ENCODE results near the gene SPON2.
"Not testable (repeated sequence)": the region's sequence is repeated elsewhere in the genome, so short reads cannot be mapped to it uniquely, and the experiment has no call there.

Gene SPON2

DNA sequence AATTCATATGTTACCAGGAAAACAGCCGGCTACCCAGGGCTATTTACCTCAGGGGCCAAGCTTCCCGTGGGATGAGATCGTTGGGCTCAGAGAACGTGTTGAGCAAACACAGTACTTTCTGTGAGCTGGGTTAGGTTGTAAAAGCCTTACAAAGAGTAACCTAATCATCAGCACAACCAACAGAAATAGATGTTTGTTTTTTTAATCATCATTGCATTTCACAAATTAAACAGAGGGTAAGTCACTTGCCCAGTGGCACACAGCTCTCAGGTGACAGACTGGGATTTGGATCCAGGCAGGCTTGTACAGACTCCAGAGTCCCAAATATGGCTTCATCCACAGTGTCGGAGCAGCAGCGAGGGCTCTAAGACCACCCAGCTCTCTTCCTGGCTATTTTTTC lies 20.1 kb downstream of the SPON2 start:
- in situ Hi-C loops (cut with MboI; ENCODE audit: low sequenced_read_pairs) = no loop called here

DNA sequence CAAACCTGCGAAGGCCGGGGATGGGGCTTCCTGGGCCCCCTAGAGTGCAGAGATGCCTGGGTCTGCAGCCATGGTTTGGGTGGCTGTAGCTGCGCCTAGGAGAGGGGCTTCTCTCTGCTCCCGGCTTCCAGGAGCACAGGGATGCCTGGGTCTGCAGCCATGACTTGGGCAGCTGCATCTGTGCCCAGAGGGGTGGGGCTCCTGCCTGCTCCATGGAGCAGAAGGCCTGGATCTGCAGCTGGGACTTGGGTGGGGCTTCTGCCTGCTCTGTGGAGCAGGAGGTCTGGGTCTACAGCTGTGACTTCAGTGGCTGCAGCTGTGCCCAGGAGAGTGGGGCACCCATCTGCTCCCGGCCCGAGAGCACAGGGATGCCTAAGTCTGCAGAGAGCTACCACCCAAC lies 20.8 kb downstream of the SPON2 start:
- in situ Hi-C loops (cut with MboI; ENCODE audit: low sequenced_read_pairs) = no loop called here

DNA sequence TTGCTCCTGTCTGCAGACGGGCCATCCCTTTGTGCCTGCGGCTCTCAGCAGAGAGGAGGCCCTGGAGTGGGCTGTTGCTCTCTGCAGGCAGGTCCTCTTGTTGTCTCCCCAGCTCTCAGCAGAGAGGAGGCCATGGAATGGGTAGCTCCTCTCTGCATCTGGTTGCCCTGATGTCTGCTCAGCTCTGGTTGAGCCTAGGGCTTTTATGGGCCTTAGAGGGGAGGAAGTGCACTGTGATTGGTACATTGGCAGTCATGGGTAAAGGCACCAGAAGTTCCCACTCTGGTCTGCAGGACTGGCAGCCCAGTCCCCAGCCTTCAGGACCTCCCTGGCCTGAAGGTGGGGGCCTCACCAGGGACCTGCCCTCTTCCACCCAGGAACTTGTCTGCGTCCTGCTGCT lies 21.5 kb downstream of the SPON2 start:
- in situ Hi-C loops (cut with MboI; ENCODE audit: low sequenced_read_pairs) = no loop called here

DNA sequence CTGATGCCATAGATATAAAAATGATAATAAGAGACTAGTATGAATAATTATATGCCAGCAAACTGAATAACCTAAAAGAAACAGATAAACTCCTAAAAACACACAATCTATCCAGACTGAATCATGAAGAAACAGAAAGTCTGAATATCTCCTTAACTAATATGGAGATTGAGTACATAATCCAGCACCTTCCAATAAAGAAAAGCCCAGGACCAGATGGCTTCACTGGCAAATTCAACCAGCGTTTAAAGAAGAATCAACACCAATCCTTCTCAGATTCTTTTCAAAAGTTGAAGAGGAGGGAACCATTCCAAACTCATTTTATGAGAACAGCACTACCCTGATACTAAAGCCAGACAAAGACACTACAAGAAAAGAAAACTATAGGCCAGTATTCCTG lies 32.5 kb downstream of the SPON2 start:
- in situ Hi-C loops (cut with MboI; ENCODE audit: low sequenced_read_pairs) = no loop called here

DNA sequence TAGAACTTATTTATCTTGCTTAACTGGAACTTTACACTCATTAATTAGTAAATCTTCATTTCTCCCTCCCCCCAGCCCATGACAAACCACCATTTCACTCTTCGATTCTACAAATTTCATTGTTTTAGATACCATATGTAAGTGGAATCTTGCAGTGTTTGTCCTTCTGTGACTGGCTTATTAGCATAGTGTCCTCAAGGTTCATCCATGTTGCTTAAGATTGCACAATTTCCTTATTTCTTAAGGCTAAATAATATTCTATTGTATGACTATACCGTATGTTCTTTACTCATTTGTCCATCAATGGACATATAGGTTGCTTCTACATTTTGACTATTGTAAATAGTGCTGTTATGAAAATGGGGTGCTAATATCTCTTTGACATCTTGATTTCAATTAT lies 34.5 kb downstream of the SPON2 start:
- in situ Hi-C loops (cut with MboI; ENCODE audit: low sequenced_read_pairs) = no loop called here

DNA sequence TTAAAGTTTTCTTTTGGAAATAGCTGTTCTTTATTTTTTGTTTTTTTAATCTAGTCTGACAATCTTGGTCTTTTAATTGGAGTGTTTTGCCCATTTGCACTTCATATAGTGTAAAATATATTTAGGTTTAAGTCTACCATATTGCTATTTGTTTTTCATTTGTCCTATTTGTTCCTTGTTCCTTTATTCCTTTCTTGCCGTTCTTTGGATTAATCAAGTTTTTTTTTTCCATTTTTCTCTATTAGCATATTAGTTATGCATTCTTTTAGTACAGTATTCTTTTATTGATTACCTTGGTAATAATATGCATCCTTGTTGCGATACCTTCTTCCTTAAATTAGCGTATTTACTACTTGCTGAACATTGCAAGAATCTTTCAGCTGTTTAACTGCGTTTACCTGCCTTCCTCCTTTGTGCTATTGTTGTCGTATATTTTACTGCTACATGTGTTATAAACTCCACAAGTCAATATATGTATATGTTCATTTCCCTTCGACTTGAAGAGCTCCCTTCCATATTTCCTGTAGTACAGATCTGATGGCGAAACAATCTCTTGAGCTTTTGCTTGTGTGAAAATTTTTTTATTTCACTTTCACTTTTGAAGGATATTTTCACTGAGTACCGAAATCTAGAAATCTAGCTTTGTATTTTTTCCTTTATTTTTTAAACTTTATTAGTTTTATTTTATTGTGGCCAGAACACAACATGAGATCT lies 35.2 kb downstream of the SPON2 start:
- in situ Hi-C loops (cut with MboI; ENCODE audit: low sequenced_read_pairs) = no loop called here

DNA sequence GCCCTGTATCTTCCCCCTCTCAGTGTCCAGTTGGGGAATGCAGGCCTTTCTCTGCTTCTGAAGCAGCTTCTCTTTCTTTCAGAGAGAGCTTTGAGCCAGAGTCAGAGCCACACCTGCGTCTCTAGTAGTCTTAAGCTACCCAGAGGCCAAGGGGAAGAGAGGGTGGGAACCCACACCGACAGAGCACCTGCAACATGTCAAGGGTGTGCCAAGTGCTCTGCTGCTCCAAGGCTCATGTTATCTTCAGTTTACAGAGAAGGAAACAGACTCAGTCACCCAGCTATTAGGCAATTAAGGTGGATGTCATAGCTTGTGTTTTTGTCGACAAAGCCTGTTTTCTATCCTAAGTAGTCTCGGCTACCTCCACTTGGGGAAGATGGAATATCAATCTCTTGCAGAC lies 36.3 kb downstream of the SPON2 start:
- in situ Hi-C loops (cut with MboI; ENCODE audit: low sequenced_read_pairs) = no loop called here

DNA sequence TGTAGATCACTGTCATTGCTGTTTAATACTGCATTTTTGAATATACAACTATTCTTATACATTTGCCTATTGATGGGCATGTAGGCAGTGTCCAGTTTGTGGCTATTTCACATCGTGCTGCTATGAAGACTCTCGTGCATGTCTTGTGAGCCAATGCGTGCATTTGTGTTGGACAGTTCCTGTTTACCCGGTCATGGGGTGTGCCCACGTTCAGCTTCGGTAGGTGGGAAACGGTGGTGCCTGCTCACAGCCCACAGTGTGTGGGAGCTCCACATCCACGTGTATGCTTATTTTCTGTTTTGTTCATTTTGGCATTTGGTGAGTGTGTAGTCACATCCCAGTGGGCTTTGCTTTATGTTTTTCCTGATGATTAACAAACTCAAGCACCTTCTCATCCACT lies 39.4 kb downstream of the SPON2 start:
- in situ Hi-C loops (cut with MboI; ENCODE audit: low sequenced_read_pairs) = no loop called here

DNA sequence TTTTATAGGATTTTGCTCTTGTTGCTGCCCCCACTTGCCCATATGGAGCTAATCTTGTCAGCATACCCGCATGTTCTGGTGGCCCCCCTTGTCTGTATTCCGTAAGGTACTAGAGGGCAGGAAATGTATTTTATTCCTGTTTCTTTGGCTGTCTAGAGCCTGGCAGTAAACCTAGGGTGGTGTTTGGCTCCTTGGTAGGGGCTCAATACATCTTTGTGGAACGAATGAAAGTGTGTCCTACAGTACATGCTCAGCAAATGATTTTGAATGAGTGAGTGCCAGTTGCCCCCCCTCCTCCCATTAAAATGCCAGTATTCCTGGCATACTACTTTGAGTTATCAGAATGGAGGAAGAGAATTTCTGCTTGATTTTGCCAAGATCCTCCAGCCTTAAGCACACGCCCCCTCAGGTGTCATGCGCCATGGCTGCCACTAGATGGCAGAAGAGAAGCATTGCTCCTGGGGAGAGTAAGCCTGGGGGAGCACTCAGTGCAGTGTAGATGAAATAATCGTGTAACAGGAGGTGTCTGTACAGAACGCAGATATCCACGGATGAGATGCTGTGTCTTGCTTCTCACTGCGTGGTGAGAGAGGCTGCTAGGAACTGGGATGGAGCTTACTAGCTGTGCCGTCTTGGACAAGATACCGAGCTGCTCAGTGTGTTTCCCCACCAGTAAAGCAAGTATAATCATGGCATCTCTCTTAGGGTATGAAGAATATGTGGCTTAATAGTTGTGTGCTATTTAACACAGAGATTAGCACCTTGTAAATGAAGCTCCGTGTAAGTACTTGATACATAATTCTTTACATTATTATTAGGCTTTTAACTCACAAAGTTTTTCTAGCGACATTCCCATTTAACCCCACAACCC lies 41.8 kb downstream of the SPON2 start:
- in situ Hi-C loops (cut with MboI; ENCODE audit: low sequenced_read_pairs) = no loop called here

DNA sequence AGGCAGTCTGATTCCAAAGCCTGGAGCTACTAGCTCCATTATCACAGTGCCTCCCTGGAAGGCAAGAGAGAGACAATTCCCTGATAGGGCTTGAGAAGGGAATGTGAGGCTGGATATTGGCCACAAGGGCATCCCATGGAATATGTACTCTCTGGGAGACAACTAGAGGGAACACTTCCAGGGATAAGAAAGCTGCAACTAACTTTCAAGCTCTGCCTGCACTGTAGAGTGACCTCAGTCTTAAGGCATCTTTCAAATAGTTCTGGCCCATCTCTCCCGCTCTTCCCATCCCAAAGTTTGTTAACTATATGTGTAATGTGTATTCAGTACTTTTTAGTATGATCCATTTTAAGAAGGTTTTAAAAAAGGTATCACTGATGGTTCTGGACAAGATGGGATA lies 45.9 kb downstream of the SPON2 start:
- in situ Hi-C loops (cut with MboI; ENCODE audit: low sequenced_read_pairs) = no loop called here

DNA sequence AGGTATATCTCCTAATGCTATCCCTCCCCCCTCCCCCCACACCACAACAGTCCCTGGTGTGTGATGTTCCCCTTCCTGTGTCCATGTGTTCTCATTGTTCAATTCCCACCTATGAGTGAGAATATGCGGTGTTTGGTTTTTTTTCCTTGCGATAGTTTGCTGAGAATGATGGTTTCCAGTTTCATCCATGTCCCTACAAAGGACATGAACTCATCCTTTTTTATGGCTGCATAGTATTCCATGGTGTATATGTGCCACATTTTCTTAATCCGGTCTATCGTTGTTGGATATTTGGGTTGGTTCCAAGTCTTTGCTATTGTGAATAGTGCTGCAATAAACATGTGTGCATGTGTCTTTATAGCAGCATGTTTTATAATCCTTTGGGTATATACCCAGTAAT lies 46.9 kb downstream of the SPON2 start:
- in situ Hi-C loops (cut with MboI; ENCODE audit: low sequenced_read_pairs) = not testable (repeated sequence)

DNA sequence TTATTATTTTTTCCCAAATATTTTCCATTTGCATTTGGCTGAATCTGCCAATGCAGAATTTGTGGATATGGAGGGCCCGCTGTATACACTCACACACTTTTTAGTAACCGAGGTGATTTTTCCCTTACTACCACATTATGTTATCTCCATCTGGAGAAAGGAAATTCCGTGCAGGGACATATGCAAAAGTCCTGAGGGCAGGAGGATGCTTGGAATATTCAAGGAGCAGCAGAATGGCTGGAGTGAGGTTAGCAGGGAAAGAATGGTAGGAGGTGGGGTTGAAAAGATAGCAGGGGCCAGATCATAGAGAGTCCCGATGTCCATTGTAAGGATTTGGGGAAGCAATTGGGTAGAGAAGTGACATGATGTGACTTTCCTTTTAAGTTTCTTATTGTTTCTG lies 47.6 kb downstream of the SPON2 start:
- in situ Hi-C loops (cut with MboI; ENCODE audit: low sequenced_read_pairs) = no loop called here

DNA sequence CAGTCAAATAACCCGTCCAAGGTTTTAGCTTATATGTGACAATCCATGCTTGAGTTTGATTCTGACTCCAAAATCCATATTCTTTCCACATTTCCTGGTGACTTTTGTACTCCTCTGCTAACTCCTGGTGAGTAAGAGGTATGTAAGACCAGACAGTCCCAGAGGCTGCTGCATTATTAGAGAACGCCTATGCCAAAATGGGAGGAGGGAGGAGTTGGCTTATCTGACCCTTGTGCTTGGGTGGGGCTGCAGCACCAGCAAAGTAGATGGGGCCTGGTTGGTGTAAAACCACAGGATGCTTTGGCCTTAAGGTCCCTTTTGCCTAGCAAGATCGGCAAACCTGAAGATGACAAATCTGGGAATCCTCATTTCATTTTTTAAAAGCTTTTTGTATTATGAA lies 49.9 kb downstream of the SPON2 start:
- in situ Hi-C loops (cut with MboI; ENCODE audit: low sequenced_read_pairs) = no loop called here
